Stimulated activated memory B cell treated with anti-CD40 and anti-IgM and Interleukin-4, amounts not matched to agents 10 μg/mL and 1 μg/mL and 100 μg/mL, for 72 hours (primary cell): ENCODE data around the gene RFX1.
"Not testable (repeated sequence)": the region's sequence is repeated elsewhere in the genome, so short reads cannot be mapped to it uniquely, and the experiment has no call there.

Source experiments
- ATAC-seq: fragments of 150-1000 bp; cut with Tn5 transposase; 2 replicates; pipeline ENCODE4 v1.10.0; 2021
- H3K27ac Mint-ChIP-seq: one replicate; pipeline ENCODE4 v1.8.0; 2022; ENCODE audit warnings: mild to moderate bottlenecking, mixed read lengths
- H3K27me3 Mint-ChIP-seq: one replicate; pipeline ENCODE4 v1.8.0; 2022; ENCODE audit warnings: mixed read lengths
- H3K36me3 Mint-ChIP-seq: one replicate; pipeline ENCODE4 v1.8.0; 2022; ENCODE audit warnings: mixed read lengths
- H3K4me1 Mint-ChIP-seq: one replicate; pipeline ENCODE4 v1.8.0; 2022; ENCODE audit warnings: mixed read lengths
- H3K4me3 Mint-ChIP-seq: one replicate; pipeline ENCODE4 v1.8.0; 2022; ENCODE audit warnings: mild to moderate bottlenecking, moderate library complexity, mixed read lengths
- H3K9me3 Mint-ChIP-seq: one replicate; pipeline ENCODE4 v1.8.0; 2022; ENCODE audit warnings: mixed read lengths

Gene RFX1

DNA sequence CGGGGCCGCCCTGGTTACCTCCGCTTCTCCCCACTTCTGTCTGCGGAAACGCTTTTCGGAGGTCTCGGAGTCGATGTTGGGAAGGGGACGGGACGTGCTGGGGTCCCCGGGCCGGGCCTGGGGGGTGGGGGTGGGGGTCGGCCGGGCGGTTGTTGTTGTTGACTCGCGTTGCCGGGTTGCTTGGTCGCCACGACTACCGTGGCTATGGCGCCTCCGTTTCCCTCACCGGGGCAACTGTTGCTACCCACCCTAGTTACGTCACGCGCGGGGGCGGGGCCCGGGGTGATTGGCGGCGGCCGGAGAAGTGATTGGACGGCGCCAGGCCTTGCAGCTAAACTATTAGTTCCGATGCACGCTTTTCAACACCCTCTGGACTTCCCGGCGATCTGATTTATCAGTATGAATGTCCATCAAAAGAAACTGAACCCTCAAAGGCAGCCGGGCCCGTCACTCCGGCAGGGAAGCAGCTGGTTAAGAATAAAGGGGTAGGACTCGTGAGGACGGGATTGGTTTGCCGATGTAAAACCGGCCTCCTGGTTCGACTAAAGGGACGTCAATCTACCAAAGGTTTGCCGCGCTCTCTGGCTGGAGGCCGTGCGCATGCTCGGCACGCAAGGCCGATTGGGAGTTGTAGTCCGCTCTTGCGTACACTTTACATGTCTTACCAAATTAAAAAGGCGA lies at the start of gene RFX1:
Gene RFX1, minus strand, starts transcription at position 236 of the 681 bp plus-strand sequence. CDS start 12,477 bp downstream, outside the sequence.
- Mint-ChIP-seq H3K4me1 (peaks cover 53% of the 10 kb centered on the region), H3K36me3 (no peaks in the 10 kb centered on the region), H3K9me3 (no peaks in the 10 kb centered on the region), H3K27me3 (no peaks in the 10 kb centered on the region), H3K4me3 (peak within 1 kb of the TSS; percentile 92), H3K27ac (peak within 1 kb of the TSS; percentile 97)
- peak; percentile 91 for ATAC-seq

DNA sequence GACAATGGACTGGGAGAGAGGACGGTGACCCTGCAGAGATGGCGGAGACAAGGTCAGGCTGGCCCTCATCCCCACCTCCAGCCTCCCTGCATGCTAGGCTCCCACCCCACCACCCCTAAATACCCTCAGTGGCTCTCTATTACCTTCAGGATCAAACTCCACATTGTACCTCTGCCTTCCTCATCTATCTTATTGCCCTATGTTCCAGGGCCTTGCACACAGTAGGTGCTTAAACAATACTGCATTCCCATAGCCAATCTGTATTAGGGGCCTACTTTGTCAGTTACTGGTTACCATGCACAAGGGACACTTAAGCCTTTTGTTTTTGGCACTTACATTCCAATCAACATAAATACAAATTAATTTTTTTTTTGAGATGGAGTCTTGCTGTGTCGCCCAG lies 49.3 kb upstream of the RFX1 start:
- no peak overlapping the region for H3K4me3 Mint-ChIP-seq
- no peak overlapping the region for H3K27ac Mint-ChIP-seq
- H3K4me1 Mint-ChIP-seq: peaks cover 22% of the 10 kb centered on the region
- H3K9me3 Mint-ChIP-seq: no peaks in the 10 kb centered on the region
- H3K27me3 Mint-ChIP-seq: peaks cover 37% of the 10 kb centered on the region
- no peak for ATAC-seq
- H3K36me3 Mint-ChIP-seq: peaks cover 25% of the 10 kb centered on the region

DNA sequence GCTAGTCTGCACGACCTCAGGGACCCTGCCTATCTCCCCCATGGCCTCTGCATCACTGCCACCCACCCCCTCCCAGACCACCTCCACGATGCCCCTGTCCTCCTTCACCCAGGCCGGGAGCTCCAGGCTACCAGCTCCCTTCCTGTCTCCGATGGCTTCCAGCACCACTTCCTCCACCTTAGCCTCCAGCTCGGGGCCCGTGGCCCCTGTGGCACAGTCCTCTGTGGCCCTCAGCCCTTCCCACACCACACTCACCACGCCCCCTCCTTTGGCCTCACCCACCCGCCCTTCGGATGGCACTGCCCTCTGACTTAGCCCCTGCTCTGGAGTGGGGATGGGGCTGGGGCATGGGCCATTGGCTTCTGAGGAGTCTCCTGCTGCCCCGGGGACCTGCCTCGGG lies 48.6 kb upstream of the RFX1 start:
- peaks cover 20% of the 10 kb centered on the region for H3K4me1 Mint-ChIP-seq
- no peak for ATAC-seq
- H3K36me3 Mint-ChIP-seq: peaks cover 31% of the 10 kb centered on the region
- peaks cover 32% of the 10 kb centered on the region for H3K27me3 Mint-ChIP-seq
- no peak overlapping the region for H3K27ac Mint-ChIP-seq
- H3K4me3 Mint-ChIP-seq: no peak overlapping the region
- H3K9me3 Mint-ChIP-seq: no peaks in the 10 kb centered on the region

DNA sequence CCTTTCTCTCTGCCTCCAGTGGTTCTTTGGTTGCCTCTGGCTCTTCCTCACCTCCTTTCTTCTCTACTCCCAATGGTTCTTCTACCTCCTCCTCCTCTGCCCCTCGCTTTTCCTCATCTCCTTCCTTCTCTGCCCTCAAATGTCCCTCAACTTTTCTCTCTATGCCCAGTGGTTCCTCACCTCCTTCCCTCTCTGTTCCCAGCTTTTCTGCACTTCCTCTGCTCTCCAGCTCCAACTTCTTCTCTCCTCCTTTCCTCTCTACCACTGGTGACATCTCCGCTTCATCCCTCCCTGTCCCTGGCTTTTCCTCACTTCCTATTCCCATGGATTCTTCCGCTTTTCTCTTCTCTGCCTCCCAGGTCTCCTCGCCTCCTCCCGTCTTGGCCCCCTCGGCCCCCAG lies 48.0 kb upstream of the RFX1 start:
- Mint-ChIP-seq H3K27me3 (peaks cover 26% of the 10 kb centered on the region), H3K4me1 (peaks cover 17% of the 10 kb centered on the region), H3K27ac (no peak overlapping the region), H3K4me3 (no peak overlapping the region), H3K9me3 (no peaks in the 10 kb centered on the region), H3K36me3 (peaks cover 32% of the 10 kb centered on the region)
- no peak for ATAC-seq

DNA sequence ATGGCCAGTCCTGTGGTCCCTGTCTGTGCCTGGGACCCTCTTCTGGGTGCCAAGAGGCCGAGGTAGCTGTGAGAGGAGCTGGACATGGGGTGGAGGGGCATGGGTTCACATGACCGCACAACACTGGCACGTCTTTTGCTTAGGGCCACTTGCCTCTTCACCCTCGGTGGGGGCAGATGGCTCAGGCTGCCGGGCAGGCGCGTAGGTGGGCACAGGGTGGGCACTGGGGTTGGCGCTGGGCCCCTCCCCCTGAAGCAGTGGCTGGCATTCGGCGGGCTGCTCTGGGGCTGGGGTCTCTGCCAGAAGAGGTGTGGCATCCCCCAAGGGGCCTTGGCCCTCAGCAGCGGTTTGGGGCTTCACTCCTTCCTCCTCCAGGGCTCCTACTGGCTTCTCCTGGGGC lies 47.4 kb upstream of the RFX1 start:
- Mint-ChIP-seq H3K4me3 (no peak overlapping the region), H3K4me1 (peaks cover 11% of the 10 kb centered on the region), H3K27me3 (peaks cover 20% of the 10 kb centered on the region), H3K9me3 (no peaks in the 10 kb centered on the region), H3K27ac (no peak overlapping the region), H3K36me3 (peaks cover 36% of the 10 kb centered on the region)
- ATAC-seq: no peak

DNA sequence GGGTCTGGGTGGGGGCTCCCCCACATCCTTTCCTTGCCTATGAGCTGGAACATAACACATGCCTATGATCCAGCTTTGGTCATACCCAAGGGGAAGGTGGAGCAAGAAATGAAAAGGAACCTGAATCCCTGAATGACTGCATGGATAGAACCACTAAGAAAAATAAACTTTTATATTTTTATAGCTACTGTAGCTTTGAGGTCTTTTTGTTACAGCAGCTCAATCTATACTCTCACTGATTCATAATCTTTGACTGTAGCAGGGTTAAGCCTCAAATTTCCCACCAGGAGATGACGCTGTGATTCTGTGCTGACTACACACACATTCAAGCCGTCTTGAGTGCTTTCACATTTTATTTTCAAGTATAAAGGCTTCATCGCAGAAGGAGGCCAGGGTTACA lies 46.9 kb upstream of the RFX1 start:
- no peak overlapping the region for H3K4me3 Mint-ChIP-seq
- no peak for ATAC-seq
- H3K9me3 Mint-ChIP-seq: no peaks in the 10 kb centered on the region
- H3K36me3 Mint-ChIP-seq: peaks cover 41% of the 10 kb centered on the region
- peaks cover 6% of the 10 kb centered on the region for H3K4me1 Mint-ChIP-seq
- peaks cover 15% of the 10 kb centered on the region for H3K27me3 Mint-ChIP-seq
- no peak overlapping the region for H3K27ac Mint-ChIP-seq

- H3K9me3 Mint-ChIP-seq: no peaks in the 10 kb centered on the region
- peaks cover 10% of the 10 kb centered on the region for H3K27me3 Mint-ChIP-seq
- peaks cover under 1% of the 10 kb centered on the region for H3K4me1 Mint-ChIP-seq
- ATAC-seq: no peak
- H3K36me3 Mint-ChIP-seq: peaks cover 44% of the 10 kb centered on the region
- H3K27ac Mint-ChIP-seq: no peak overlapping the region
- no peak overlapping the region for H3K4me3 Mint-ChIP-seq
Measured at GRCh38 chr19:14052470-14052869, 46.4 kb upstream of the RFX1 start.

DNA sequence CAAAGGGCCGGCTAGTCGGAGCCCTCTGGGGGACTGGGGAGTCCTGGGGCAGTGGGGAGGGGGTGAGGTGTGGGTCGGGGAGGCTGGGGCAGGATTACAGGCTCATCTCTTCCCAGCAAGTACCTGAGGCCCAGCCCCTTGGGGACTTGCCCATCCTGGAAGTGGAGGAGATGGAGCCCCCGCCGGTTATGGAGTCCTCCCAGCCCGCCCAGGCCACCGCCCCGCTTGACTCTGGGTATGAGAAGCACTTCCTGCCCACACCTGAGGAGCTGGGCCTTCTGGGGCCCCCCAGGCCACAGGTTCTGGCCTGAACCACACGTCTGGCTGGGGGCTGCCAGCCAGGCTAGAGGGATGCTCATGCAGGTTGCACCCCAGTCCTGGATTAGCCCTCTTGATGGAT lies 45.9 kb upstream of the RFX1 start:
- Mint-ChIP-seq H3K27ac (no peak overlapping the region), H3K36me3 (peaks cover 44% of the 10 kb centered on the region), H3K9me3 (no peaks in the 10 kb centered on the region), H3K27me3 (peaks cover 5% of the 10 kb centered on the region), H3K4me1 (no peaks in the 10 kb centered on the region), H3K4me3 (no peak overlapping the region)
- ATAC-seq: no peak

DNA sequence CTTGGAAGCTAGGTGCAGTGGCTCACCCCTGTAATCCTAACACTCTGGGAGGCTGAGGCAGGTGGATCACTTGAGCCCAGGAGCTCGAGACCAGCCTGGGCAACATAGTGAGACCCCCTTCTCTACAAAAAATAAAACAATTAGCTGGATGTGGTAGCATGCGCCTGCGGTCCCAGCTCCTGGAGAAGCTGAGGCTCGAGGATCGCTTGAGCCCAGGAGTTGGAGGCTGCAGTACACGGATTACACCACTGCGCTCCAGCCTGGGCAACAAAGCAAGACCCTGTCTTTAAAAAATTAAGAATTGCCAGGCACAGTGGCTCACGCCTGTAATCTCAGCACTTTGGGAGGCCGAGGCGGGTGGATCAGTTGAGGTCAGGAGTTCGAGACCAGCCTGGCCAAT lies 44.8 kb upstream of the RFX1 start:
- not testable (repeated sequence) for H3K9me3 Mint-ChIP-seq, H3K27me3 Mint-ChIP-seq, ATAC-seq, H3K4me1 Mint-ChIP-seq, H3K4me3 Mint-ChIP-seq, H3K27ac Mint-ChIP-seq
- peaks cover 51% of the 10 kb centered on the region for H3K36me3 Mint-ChIP-seq

GRCh38 chr19:14050512-14050911 lies 44.4 kb upstream of the RFX1 start:
- no peaks in the 10 kb centered on the region for H3K27me3 Mint-ChIP-seq
- no peaks in the 10 kb centered on the region for H3K9me3 Mint-ChIP-seq
- peaks cover 55% of the 10 kb centered on the region for H3K36me3 Mint-ChIP-seq
- no peak overlapping the region for H3K27ac Mint-ChIP-seq
- H3K4me1 Mint-ChIP-seq: no peaks in the 10 kb centered on the region
- no peak overlapping the region for H3K4me3 Mint-ChIP-seq
- no peak for ATAC-seq

DNA sequence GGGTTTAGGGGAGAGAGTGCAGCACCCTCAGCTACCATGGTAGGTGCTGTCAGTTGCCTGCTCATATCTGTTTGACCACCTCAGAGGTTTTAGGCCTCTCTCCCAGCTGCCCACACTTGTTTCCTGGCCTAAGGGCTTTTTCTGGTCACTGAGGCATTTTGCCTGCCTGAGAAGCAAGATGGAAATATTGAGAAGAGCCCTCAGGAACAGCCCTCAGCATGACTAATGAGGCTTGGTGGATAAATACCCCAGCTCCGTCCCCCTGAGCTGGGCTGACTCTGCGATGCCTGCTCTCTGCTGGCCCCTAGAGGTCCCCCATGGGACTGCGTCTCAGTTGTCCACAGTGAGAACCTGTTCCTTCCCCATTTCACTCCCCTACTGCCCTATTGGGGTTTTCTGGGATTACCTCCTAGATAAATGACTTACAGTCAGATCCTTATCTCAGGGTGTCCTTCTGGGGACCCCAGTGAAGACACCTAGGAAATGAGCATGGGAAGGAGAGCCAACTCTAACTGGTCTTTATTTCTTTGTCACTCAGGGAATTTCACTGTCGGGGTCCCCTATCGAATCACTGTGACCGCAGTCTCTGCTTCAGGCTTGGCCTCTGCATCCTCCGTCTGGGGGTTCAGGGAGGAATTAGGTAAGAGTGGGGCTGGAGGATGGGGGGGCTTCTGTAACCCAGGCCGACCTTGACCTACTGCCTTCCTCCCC lies 42.5 kb upstream of the RFX1 start:
- Mint-ChIP-seq H3K27me3 (no peaks in the 10 kb centered on the region), H3K27ac (no peak overlapping the region), H3K9me3 (no peaks in the 10 kb centered on the region), H3K4me1 (no peaks in the 10 kb centered on the region), H3K4me3 (no peak overlapping the region), H3K36me3 (peaks cover 60% of the 10 kb centered on the region)
- ATAC-seq: peak; percentile 67

DNA sequence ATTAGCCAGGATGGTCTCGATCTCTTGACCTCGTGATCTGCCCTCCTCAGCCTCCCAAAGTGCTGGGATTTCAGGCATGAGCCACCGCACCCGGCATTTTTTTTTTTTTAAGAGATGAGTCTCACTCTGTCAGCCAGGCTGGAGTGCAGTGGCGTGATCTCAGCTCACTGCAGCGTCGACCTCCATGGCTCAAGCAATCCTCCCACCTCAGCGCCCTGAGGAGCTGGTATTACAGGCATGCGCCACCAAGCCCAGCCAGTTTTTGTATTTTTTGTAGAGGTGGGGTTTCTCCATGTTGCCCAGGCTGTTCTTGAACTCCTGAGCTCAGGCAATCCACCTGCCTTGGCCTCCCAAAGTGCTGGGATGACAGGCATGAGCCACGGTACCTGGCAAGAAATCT lies 41.7 kb upstream of the RFX1 start:
- not testable (repeated sequence) for H3K9me3 Mint-ChIP-seq, H3K4me1 Mint-ChIP-seq, ATAC-seq, H3K4me3 Mint-ChIP-seq, H3K27ac Mint-ChIP-seq, H3K27me3 Mint-ChIP-seq
- H3K36me3 Mint-ChIP-seq: peaks cover 63% of the 10 kb centered on the region

DNA sequence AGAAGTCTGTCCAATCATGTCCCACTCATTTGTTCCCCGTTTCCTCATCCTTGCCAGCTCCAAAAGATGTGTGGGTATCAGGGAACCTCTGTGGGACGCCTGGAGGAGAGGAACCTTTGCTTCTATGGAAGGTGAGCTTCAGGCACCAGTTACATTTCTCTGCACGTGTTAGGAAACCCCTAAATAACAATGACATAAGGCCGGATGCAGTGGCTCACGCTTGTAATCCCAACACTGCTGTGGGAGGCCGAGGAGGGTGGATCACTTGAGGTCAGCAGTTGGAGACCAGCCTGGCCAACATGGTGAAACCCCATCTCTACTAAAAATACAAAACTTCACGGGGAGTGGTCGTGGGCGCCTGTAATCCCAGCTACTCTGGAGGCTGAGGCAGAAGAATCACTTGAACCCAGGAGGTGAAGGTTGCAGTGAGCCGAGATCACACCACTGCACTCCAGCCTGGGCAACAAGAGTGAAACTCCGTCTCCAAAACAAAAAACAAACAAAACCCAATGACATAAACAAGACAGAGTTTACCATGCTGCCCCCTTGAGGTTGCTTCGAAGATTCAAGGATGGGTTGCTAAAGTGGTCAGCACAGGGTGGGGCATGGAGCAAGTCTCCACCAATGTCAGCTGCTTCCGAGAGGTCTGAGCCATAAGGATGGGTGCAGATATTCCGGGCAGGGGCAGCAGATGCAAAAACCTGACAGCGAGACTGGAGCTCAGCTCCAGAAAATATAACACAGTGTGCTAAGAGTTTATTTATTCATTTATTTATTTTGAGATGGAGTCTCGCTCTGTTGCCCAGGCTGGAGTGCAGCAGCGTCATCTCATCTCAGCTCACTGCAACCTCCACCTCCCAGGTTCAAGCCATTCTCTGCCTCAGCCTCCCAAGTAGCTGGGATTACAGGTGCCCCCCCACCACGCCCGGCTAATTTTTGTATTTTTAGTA lies 36.8 kb upstream of the RFX1 start:
- Mint-ChIP-seq H3K4me1 (peaks cover 26% of the 10 kb centered on the region), H3K36me3 (peaks cover 57% of the 10 kb centered on the region), H3K27ac (peak overlapping the region; percentile 72)
- peak; percentile 64 for ATAC-seq
- not testable (repeated sequence) for H3K27me3 Mint-ChIP-seq, H3K4me3 Mint-ChIP-seq, H3K9me3 Mint-ChIP-seq

DNA sequence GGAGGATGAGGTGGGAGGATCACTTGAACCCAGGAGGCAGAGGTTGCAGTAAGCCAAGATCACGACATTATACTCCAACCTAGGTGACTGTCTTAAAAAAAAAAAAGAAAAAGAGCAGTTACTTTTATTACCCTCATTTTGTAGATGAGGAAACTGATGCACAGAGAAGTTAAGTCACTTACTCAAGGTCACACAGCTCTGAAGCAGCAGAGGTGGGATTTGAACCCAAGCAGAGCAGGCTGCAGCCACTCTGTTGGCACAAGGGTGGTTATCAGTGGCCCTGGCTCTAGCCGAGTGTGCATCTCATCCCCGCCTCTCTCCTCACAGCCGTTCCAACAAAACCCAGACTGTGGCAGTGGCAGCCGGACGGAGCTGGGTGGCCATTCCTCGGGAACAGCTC lies 33.1 kb upstream of the RFX1 start:
- no peak overlapping the region for H3K27ac Mint-ChIP-seq
- no peak for ATAC-seq
- H3K36me3 Mint-ChIP-seq: peaks cover 53% of the 10 kb centered on the region
- no peak overlapping the region for H3K4me3 Mint-ChIP-seq
- H3K9me3 Mint-ChIP-seq: no peaks in the 10 kb centered on the region
- H3K4me1 Mint-ChIP-seq: peaks cover 31% of the 10 kb centered on the region
- no peaks in the 10 kb centered on the region for H3K27me3 Mint-ChIP-seq

- Mint-ChIP-seq H3K4me1 (peaks cover 37% of the 10 kb centered on the region), H3K9me3 (no peaks in the 10 kb centered on the region), H3K27ac (no peak overlapping the region), H3K4me3 (no peak overlapping the region), H3K36me3 (peaks cover 36% of the 10 kb centered on the region), H3K27me3 (no peaks in the 10 kb centered on the region)
- ATAC-seq: no peak
Measured at GRCh38 chr19:14035706-14036105, 29.6 kb upstream of the RFX1 start.
